ENCODE measurements around the gene NIP7. TPM values are rescaled to one million over a fixed set of nuclear protein-coding genes. Genes with fewer than 3 reads are reported as not detected.

The NIP7 gene
- total RNA-seq, 1 experiment from 2014 or later, result 72.8 TPM

- no peak overlapping the region for H2BK12ac ChIP-seq (ENCODE audit: insufficient read length, low read depth, low read length)
- DNase-seq, result no peak
- Mint-ChIP-seq H3K4me3 (no peak overlapping the region; a peak in 1 of 5 replicates), H3K27ac (no peak overlapping the region), H3K9me3 (no peaks in the 10 kb centered on the region), H3K4me1 (peaks cover 4 to 8% of the 10 kb centered on the region in 2 experiments; a peak in 3 of 4 replicates), H3K36me3 (ENCODE audit: insufficient read depth in 1 of 3, low read depth in 3 of 3) (peaks cover 39 to 64% (median 61%) of the 10 kb centered on the region in 3 experiments), H3K27me3 (ENCODE audit: low read depth) (no peaks in the 10 kb centered on the region)
- peaks cover 2% of the 10 kb centered on the region for H3K23me2 ChIP-seq (ENCODE audit: insufficient read length, low read depth, low read length, poor library complexity, severe bottlenecking)
- H4K20me1 ChIP-seq (ENCODE audit: control insufficient read depth, insufficient read depth, insufficient read length), result no peaks in the 10 kb centered on the region
- no peak overlapping the region for H3K9ac ChIP-seq (ENCODE audit: extremely low read depth, insufficient read length, low read length)
- TF ChIP-seq CTCF (conservative IDR thresholded peaks at IDR 0.05), result no peak
- H3K79me1 ChIP-seq (ENCODE audit: insufficient read depth, low read depth, low read length, poor library complexity, severe bottlenecking), result peaks cover 8% of the 10 kb centered on the region
- no peak overlapping the region for H3K23ac ChIP-seq (ENCODE audit: insufficient read length, low read depth, low read length)
- H2BK120ac ChIP-seq (ENCODE audit: low read depth, low read length, poor library complexity, severe bottlenecking), result no peak overlapping the region
- H3K4me2 ChIP-seq (ENCODE audit: insufficient read depth, insufficient read length, low read length), result no peak overlapping the region
- no peaks in the 10 kb centered on the region for H3K9me3 ChIP-seq (ENCODE audit: control insufficient read depth, low read depth, low read length)
- no peak overlapping the region for H2BK20ac ChIP-seq (ENCODE audit: low read depth, low read length, poor library complexity, severe bottlenecking)
- no peak overlapping the region for H2AK5ac ChIP-seq (ENCODE audit: insufficient read length, low read length)
- no peak overlapping the region for H3T11ph ChIP-seq (ENCODE audit: low read length)
- H3K27me3 ChIP-seq (ENCODE audit: insufficient read depth, low read length), result no peaks in the 10 kb centered on the region
- no peak overlapping the region for H4K5ac ChIP-seq (ENCODE audit: insufficient read length, low read depth, low read length)
- no peak overlapping the region for H3K14ac ChIP-seq (ENCODE audit: insufficient read depth, low read length)
- no peak overlapping the region for H4K91ac ChIP-seq (ENCODE audit: insufficient read length, low read depth, low read length)
- WGBS (ENCODE audit: extremely low coverage, insufficient read length, low lambda C conversion rate), result no CpG with 5 or more reads among the region's 2 CpGs
- no peak overlapping the region for H4K8ac ChIP-seq (replicated peaks; ENCODE audit: insufficient read length, low read depth, low read length)
- H2BK5ac ChIP-seq (ENCODE audit: insufficient read length, low read length), result no peak overlapping the region
- H3K79me2 ChIP-seq (ENCODE audit: insufficient read depth, low read length), result peaks cover 5% of the 10 kb centered on the region; the same call in 1 of the 2 replicates
- H3K27ac ChIP-seq (ENCODE audit: insufficient read length, low read depth, low read length), result no peak overlapping the region
- H2AFZ ChIP-seq (ENCODE audit: low read length), result no peak overlapping the region
- H3K4me1 ChIP-seq (ENCODE audit: insufficient read depth, low read length), result no peaks in the 10 kb centered on the region
- H2BK15ac ChIP-seq (ENCODE audit: low read depth, low read length), result no peak overlapping the region
- no peak overlapping the region for H3K18ac ChIP-seq (ENCODE audit: insufficient read length, low read depth, low read length)
- no peak overlapping the region for H3K4ac ChIP-seq (ENCODE audit: low read depth, low read length)
- no peak overlapping the region for H3K56ac ChIP-seq (ENCODE audit: insufficient read length, low read depth, low read length)
Observed at GRCh38 chr16:69382421-69382820, 42.8 kb downstream of the NIP7 start.

All from H9 (cell line).